Activated naive CD4-positive, alpha-beta T cell treated with Interleukin-2 at 50 U/mL for 16 hours (primary cell): Measurements from ENCODE around the gene HEATR1.
"Not testable (repeated sequence)": the region's sequence is repeated elsewhere in the genome, so short reads cannot be mapped to it uniquely, and the experiment has no call there.

Experiments
- DNase-seq: peaks from one replicate; pipeline ENCODE4 v3.0.0-alpha.2; 2020

HEATR1 gene

GRCh38 chr1:236504338-236504737 is 100.0 kb downstream of the HEATR1 start:
- DNase-seq = not testable (repeated sequence)

DNA sequence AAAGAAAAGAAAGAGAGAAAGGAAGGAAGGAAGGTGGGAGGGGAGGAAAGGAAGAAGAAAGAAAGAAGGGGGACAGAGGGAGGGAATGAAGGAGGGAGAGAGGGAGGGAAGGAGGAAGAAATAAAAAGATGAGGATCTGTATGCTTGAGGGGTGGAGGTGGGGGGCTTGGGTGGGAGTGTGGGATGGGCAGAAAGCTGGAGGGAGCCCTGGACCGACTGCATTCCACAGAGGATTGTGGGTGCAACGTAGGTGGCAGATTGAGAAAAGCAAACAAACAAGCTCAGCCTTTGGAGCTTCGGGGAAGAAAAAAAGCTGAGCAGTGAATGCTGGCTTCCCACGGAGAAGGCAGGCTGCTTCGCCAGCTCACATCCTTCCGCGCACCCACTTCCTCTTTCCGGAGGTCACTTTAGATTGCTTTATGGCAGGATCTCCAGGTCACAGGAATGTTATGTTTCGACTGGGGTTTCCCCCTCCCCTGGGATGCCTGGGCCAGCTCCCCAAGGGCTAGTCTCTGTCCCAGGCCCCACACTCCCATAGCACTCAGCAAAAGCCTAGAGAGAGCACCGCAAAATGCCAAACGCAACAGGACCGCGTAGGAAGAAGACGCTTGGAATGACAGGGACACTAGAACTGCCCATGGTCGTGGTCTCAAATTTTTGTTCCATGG is 101.2 kb downstream of the HEATR1 start:
- no peak for DNase-seq

DNA sequence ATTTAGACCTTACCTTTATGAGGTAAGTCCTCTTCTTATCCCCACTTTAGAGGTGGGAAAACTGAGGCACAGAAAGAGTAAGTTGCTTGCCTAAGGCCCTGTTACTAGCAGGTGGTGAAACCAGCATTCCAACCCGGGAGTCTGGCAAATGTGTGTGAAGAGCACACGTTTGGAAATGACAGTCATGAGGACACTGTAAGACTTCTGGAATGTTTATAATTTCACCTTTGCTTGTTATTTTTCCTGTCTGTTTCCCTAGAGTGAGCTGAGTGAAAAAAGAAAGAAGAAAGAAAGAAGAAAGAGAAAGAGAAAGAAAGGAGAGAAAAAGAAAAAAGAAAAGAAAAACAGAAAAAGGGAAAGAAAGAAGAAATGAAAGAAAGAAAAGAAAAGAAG is 101.7 kb downstream of the HEATR1 start:
- no peak for DNase-seq

DNA sequence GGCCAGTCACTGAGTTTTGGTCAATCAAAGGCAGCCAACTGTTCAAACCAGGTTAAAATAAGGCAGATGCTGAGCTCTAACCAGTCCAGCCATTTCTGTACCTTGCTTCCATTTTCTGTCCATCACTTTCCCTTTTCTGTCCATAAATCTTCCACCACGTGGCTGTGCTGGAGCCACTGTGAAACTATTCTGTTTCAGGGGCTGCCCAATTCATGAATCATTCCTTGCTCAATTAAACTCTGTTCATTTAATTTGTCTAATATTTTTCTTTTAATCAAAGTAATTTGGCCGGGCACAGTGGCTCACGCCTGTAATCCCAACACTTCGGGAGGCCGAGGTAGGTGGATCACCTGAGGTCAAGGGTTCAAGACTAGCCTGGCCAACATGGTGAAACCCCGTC is 103.2 kb downstream of the HEATR1 start:
- no peak for DNase-seq
